ENCODE data around the gene HOXA9. TPM values are rescaled to one million over a fixed set of nuclear protein-coding genes. Genes with fewer than 3 reads are reported as not detected.

The HOXA9 gene
- total RNA-seq, 1 donor, result 20.3 TPM

DNA sequence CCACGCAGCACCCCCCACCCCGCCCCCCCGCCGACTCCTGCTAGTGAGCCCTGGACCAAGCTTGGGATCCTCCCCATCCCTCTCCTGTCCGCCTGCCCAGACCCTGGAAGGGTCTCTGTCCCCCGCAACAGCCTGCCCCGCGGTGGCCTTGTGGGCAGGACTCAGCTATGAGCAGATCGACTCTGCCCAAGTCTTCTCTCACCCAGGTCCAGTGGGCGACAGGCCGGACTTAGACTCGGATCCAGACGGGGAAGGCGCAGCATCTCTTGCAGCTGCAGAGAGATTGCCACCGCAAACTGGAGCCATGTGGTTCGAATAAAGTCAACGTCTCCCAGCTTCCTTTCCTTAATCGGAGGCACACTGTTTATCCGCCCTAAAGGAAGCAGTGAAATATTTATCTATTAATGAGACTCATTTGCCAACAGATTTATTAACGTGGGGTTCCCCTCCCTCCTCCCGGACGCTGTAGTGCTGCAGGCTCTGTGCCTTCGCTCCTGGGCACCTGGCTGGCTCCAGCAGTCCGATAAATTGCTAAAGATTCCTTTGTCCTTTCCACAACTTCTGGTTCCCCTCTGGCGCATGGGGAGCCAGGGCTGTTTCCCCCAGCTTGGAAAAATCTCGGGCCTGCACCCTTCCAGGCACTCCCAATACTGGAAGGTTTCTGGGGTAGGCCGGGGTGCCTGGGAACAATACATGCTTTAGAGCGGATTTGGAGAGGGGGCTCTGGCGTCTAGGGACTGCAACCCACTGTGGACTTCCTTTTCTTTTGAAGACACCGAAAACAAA is 8.2 kb downstream of the HOXA9 start:
- H3K4me3 ChIP-seq (ENCODE audit: low read depth, low read length), result peak overlapping the region; percentile 60
- DNase-seq (ENCODE audit: low read depth), result peak; percentile 16
- TF ChIP-seq CTCF (IDR thresholded peaks at IDR 0.05; ENCODE audit: insufficient read depth, low read depth, low read length), result no peak

GRCh38 chr7:27156508-27156898 is 8.8 kb downstream of the HOXA9 start, which contains the start of gene HOXA7:
Gene HOXA7, minus strand, starts transcription at chr7:27156675. Its CDS starts 130 bp downstream, at chr7:27156545.
- DNase-seq (ENCODE audit: low read depth), result peak; percentile 75
- TF ChIP-seq CTCF (IDR thresholded peaks at IDR 0.05; ENCODE audit: insufficient read depth, low read depth, low read length), result no peak

DNA sequence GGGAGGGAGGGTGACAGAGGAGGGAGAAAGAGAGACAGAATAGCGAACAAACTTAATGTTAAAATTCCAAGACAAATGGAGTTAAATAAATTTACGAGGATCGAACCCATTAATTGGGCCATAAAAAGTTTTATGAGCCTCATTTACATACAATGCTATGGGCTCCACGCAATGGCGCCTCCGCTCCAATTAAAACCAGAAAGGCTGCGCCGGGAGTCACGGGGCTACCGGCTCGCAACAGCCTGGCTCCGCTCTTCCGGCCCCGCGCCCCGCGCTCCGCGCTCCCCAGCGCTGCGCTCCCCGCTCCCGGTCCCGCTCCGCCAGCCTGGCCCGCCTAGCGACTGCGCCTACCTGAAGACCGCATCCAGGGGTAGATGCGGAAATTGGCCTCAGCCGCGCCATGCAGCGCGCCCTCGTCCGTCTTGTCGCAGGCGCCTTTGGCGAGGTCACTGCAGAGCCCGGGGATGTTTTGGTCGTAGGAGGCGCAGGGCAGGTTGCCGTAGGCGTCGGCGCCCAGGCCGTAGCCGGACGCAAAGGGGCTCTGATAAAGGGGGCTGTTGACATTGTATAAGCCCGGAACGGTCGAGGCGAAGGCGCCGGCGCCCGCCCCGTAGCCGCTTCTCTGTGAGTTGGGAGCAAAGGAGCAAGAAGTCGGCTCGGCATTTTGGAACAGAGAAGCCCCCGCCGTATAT is 9.4 kb downstream of the HOXA9 start:
- H3K4me3 ChIP-seq (ENCODE audit: low read depth, low read length), result peak overlapping the region; percentile 60
- DNase-seq (ENCODE audit: low read depth), result peak; percentile 45
- TF ChIP-seq CTCF (IDR thresholded peaks at IDR 0.05; ENCODE audit: insufficient read depth, low read depth, low read length), result no peak

More at GRCh38 chr7:27156508-27156898, 8.8 kb downstream of the HOXA9 start, which contains the start of gene HOXA7:
- peak within 1 kb of the TSS; percentile 60 for H3K4me3 ChIP-seq (ENCODE audit: low read depth, low read length)

- peak overlapping the region; percentile 60 for H3K4me3 ChIP-seq (ENCODE audit: low read depth, low read length)
- DNase-seq (ENCODE audit: low read depth), result peak; percentile 61
These were observed 10.2 kb downstream of the HOXA9 start for GRCh38 chr7:27154901-27155815.

DNA sequence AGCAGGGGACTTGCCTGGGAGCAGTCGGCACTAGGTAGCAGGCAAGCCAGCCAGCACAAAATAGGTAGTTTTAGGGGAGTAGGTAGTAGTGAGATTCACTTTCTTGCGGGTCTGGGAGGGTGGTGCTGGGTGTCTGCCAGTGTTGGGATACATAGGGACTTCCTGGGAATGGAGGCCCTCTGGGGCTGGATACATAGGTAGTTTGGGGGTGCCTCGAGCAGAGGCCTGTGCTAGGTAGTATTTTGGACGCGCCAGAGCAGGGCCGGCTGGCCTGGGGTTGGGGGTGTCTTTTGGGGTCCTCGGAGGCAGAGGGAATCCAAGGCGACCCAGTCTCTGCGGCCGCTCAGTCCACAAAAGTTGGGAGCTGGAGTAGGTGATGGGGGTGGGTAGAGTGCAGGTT is 11.0 kb downstream of the HOXA9 start:
- TF ChIP-seq CTCF (IDR thresholded peaks at IDR 0.05; ENCODE audit: insufficient read depth, low read depth, low read length), result no peak
- no peak overlapping the region for H3K4me3 ChIP-seq (ENCODE audit: low read depth, low read length)
- no peak for DNase-seq (ENCODE audit: low read depth)

More at GRCh38 chr7:27154901-27155815, 10.2 kb downstream of the HOXA9 start:
- TF ChIP-seq CTCF (IDR thresholded peaks at IDR 0.05; ENCODE audit: insufficient read depth, low read depth, low read length), result no peak

- no peak overlapping the region for H3K4me3 ChIP-seq (ENCODE audit: low read depth, low read length)
- no peak for TF ChIP-seq CTCF (IDR thresholded peaks at IDR 0.05; ENCODE audit: insufficient read depth, low read depth, low read length)
- DNase-seq (ENCODE audit: low read depth), result no peak
These were observed 11.8 kb downstream of the HOXA9 start for GRCh38 chr7:27153526-27153925.
